Stimulated activated CD4-positive, alpha-beta T cell treated with anti-CD3 and anti-CD28 coated beads, Interleukin-2, amount 100 ng/mL, for 48 hours (primary cell): ENCODE results near the gene SIN3B.
A peak's percentile ranks its signal among the peaks of the same experiment; 100 is the strongest.

Experiments
- DNase-seq, 2 donors: peaks; one replicate each; pipeline ENCODE4 v3.0.0-alpha.2; 2020

SIN3B gene

GRCh38 chr19:16891696-16892382 is 62.6 kb downstream of the SIN3B start:
- no peak for DNase-seq

GRCh38 chr19:16892436-16892835 is 63.2 kb downstream of the SIN3B start:
- no peak for DNase-seq

GRCh38 chr19:16892868-16893685 is 63.9 kb downstream of the SIN3B start:
- no peak for DNase-seq

GRCh38 chr19:16893686-16893989 is 64.4 kb downstream of the SIN3B start:
- DNase-seq = no peak

GRCh38 chr19:16894080-16894479 is 64.9 kb downstream of the SIN3B start:
- no peak for DNase-seq

GRCh38 chr19:16895467-16896145 is 66.4 kb downstream of the SIN3B start:
- no peak for DNase-seq

- no peak for DNase-seq
Measured at GRCh38 chr19:16896146-16897028, 67.2 kb downstream of the SIN3B start.

- DNase-seq = peak; percentile 62 to 72
Measured at GRCh38 chr19:16897029-16897855, 68.0 kb downstream of the SIN3B start.

GRCh38 chr19:16897856-16898161 is 68.6 kb downstream of the SIN3B start:
- no peak for DNase-seq

- no peak for DNase-seq
Measured at GRCh38 chr19:16898361-16899015, 69.3 kb downstream of the SIN3B start.

- DNase-seq = no peak
Measured at GRCh38 chr19:16899566-16900075, 70.4 kb downstream of the SIN3B start.

- DNase-seq = no peak
Measured at GRCh38 chr19:16901491-16902175, 72.4 kb downstream of the SIN3B start.

- no peak for DNase-seq
Measured at GRCh38 chr19:16902545-16902944, 73.3 kb downstream of the SIN3B start.

- no peak for DNase-seq
Measured at GRCh38 chr19:16903347-16903746, 74.1 kb downstream of the SIN3B start.

- no peak for DNase-seq
Measured at GRCh38 chr19:16904599-16904998, 75.4 kb downstream of the SIN3B start.

GRCh38 chr19:16908759-16909158 is 79.6 kb downstream of the SIN3B start:
- DNase-seq = no peak

GRCh38 chr19:16911046-16911445 is 81.8 kb downstream of the SIN3B start:
- DNase-seq = no peak

GRCh38 chr19:16912780-16913179 is 83.6 kb downstream of the SIN3B start:
- no peak for DNase-seq

- DNase-seq = no peak
Measured at GRCh38 chr19:16914421-16914820, 85.2 kb downstream of the SIN3B start.

GRCh38 chr19:16915135-16915534 is 85.9 kb downstream of the SIN3B start:
- no peak for DNase-seq

GRCh38 chr19:16915734-16916133 is 86.5 kb downstream of the SIN3B start:
- no peak for DNase-seq
